HG03095 (cell line): ENCODE data around the gene EFCAB9.
"Not testable (repeated sequence)": the region's sequence is repeated elsewhere in the genome, so short reads cannot be mapped to it uniquely, and the experiment has no call there.

Experiments
- ATAC-seq: cut with Tn5 transposase; IDR thresholded peaks from one replicate; pipeline ENCODE4 v1.9.1; 2021; ENCODE audit warnings: moderate library complexity; ENCODE audit not compliant: unreplicated experiment

The EFCAB9 gene

DNA sequence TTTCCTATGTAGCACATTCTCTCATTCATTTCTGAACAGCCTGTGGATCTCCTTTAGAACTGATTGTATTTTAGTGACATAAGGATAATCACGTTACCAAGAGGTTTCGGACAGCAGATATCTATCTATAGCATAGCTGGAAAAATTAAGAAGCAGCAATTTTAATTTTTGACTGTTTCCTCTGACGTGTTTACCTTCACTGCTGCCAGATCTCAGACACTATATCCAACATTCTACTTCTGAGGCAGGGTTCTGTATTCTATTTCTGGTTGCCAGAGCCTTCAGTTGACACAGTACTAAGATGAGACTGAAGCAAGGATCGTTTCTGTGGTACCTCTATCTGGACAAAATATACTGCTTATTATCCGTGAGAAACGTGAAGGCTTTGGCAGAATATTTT is at the start of gene EFCAB9:
TSS of gene EFCAB9 (plus strand) at position 301 of the 400 bp plus-strand sequence. CDS start at position 302, 1 bp downstream.
- ATAC-seq, result no peak

DNA sequence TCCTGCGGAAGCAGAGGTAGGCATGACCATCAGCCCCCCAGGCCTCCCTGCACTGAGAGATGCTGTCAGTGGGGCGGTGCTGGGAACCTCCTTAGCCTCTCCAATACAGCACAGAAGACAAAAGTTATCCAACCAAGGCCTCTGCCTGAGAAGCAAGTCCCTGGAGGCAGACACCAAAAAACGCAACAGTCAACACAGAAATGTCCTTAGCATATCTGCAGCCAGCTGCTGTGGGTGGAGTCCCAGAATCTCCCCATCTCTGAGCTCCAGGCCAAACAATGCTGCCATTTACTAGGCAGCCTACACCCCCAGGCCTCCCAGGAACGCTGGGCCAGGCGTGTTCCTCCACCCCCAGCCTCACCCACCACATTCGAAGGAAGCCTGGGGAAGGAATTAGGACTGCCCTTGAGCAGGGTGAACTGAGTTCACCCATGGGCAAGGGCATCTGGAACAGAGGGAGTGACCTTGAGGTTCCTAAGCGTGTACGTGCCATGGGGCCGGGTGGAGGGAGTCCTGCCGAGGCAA is 49.6 kb upstream of the EFCAB9 start:
- ATAC-seq, result peak; percentile 48

- ATAC-seq, result no peak
These were observed 48.8 kb upstream of the EFCAB9 start for GRCh38 chr5:172144931-172145869.

- no peak for ATAC-seq
These were observed 47.9 kb upstream of the EFCAB9 start for GRCh38 chr5:172145870-172146747.

DNA sequence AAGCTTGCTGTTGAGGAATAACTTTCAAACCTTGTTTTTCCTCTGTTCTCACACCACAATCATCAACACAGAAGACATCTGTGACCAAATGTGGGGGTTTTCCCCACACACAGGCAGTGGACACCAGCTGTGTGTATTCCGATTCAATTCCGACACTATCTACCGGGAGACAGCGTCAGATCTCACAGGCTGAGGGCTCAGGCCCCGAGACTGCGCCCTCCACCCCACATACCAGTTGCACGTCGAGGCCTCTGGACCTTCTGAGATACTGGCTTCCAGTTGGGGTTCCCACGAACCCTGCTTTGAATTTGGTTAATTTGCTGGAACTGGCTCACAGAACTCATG is 47.3 kb upstream of the EFCAB9 start:
- no peak for ATAC-seq

- ATAC-seq, result no peak
These were observed 46.1 kb upstream of the EFCAB9 start for GRCh38 chr5:172147857-172148256.

DNA sequence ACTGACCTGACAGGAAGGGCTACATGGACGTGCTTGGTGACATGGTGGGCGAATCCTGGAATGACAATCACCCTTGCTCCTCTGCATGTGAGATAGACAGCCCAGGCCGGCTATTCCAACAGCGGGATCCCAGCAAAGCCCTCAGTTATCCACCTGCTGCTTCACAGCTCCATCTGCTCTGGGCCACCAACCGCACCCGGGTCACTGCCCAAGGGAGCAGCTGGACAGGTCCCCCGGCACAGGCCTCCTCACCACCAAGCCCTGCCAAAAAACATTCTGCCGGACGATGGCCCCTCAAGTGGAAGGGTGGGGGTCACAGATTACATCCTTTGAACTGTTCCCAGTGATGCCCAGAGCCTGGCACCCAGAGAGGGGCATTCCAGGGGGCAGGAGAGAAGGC is 45.6 kb upstream of the EFCAB9 start:
- no peak for ATAC-seq

GRCh38 chr5:172149073-172149472 is 44.9 kb upstream of the EFCAB9 start:
- no peak for ATAC-seq

GRCh38 chr5:172149481-172149880 is 44.5 kb upstream of the EFCAB9 start:
- ATAC-seq, result not testable (repeated sequence)

- peak; percentile 58 for ATAC-seq
These were observed 43.2 kb upstream of the EFCAB9 start for GRCh38 chr5:172150514-172151425.

- no peak for ATAC-seq
These were observed 42.2 kb upstream of the EFCAB9 start for GRCh38 chr5:172151661-172152210.

- ATAC-seq, result no peak
These were observed 40.3 kb upstream of the EFCAB9 start for GRCh38 chr5:172153695-172154094.

DNA sequence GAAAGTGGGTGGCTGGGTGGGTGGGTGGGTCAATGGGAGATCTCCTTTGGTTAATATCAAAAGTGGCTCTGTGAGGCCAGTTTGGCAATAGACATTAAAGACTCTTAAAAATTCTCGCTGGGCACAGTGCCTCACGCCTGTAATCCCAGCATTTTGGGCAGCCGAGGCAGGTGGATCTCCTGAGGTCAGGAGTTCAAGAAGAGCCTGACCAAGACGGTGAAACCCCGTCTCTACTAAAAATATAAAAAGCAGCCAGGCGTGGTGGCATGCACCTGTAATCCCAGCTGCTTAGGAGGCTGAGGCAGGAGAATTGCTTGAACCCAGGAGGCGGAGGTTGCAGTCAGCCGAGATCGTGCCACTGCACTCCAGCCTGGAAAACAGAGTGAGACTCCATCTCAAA is 38.9 kb upstream of the EFCAB9 start:
- not testable (repeated sequence) for ATAC-seq

- no peak for ATAC-seq
These were observed 37.4 kb upstream of the EFCAB9 start for GRCh38 chr5:172156541-172156994.

GRCh38 chr5:172159016-172159415 is 35.0 kb upstream of the EFCAB9 start:
- ATAC-seq, result no peak

GRCh38 chr5:172160506-172160905 is 33.5 kb upstream of the EFCAB9 start:
- ATAC-seq, result no peak

GRCh38 chr5:172162323-172162986 is 31.5 kb upstream of the EFCAB9 start:
- ATAC-seq, result no peak

DNA sequence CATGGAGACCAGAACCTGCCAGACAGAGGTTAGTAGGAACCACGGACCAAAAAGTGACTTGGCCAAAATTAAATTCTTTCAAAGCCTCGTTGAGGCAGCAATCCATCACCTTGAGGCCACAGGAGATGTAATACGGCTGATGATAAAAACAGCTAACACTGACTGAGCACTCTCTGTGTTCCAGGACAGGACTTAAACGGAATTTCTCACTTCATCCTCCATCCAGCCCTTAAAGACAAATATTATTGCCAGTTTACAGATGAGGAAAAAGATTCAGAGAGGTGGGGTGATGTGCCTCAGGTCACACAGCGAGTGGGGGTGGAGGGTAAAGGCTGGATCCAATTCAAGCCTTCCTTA is 31.0 kb upstream of the EFCAB9 start:
- ATAC-seq, result no peak

DNA sequence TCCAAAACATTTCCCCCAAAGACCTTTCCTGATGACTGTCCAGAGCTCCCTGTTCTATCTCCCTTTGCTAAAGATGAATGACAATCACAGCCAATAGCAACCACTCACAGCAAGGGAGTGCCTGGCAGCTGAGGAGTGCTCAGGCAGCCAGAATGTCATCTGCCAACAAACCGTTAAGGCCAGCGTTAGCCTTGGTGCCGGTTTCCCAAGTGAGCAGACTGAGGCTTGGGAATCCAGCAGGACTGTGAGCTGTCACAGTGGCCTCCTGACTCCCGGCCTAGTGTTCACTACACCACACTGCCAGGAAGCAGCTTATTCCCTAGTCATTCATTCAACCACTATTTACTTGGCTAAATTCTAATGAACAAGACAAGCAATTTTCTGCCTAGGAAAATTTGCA is 30.6 kb upstream of the EFCAB9 start:
- ATAC-seq, result no peak

DNA sequence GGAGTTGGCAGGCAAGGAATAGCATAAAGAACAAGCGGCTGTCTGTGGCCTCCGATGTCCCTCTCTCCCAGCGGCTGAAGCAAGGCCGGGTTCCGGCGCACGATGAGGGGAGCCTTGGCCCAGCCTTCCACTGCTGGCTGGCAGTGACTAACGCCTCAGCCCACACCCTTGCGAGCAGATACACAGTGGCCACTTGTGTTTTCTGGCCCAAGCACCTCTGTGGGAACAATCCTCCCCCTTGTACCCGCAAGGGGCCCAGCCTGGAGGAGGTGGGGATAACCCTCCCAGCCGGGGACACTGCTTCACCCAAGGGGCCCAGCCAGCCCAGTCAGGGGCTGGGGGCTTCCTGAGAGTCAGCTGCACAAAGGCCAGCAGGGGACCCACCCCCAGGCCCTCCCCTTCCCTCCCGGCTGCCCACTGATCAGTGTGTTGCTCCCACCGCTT is 29.2 kb upstream of the EFCAB9 start:
- no peak for ATAC-seq
